Hippocampal formation (tissue), 2 donors: Measurements from ENCODE around the gene GPX4.
A peak's percentile ranks its signal among the peaks of the same experiment; 100 is the strongest.

ENCODE experiments used
- DNase-seq, 2 donors: peaks; one replicate each; lab custom pipeline; 2025; lab: John Stamatoyannopoulos, UW

The GPX4 gene

DNA sequence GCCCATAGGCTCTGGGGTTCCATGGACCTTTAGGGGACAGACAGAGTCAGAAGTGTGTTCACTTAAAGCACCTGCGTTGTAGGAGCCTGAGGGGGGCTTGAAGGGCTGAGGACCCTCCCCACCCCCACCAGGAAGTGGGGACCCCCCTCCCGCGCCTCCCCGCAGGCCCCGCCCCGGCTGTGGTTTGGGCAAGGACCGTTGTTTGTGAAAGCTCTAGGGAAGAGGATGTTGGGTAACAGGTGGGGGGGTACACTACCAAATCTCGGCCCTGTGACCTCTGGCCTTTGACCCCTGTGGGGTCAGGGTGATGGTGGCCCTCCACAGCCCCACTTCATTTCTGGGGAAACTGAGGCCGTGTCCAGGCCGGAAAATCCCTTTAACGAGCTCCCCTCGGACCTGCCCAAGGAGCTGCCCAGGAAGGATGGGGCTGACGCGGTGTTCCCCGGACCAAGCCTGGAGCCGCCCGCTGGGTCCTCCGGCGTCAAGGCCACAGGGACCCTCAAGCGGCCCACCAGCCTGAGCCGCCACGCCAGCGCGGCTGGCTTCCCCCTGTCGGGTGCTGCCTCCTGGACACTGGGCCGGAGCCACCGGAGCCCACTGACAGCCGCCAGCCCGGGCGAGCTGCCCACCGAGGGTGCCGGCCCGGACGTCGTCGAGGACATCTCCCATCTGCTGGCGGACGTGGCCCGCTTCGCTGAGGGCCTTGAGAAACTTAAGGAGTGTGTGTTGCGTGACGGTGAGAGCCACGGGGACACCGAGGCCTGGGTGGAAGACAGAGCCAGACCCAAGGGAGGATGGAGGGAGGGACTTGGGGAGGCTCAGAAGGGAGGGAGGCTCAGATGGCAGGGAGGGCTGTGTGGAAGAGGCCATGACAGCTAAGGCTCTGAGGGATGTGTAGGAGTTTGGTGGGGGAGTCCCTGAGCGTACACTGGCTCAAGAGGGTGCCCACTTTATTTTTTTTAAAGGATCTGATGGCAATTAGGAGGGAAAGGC, 35.5 kb upstream of the GPX4 start:
- peak in 1 of 2 donors; percentile 21 for DNase-seq

DNA sequence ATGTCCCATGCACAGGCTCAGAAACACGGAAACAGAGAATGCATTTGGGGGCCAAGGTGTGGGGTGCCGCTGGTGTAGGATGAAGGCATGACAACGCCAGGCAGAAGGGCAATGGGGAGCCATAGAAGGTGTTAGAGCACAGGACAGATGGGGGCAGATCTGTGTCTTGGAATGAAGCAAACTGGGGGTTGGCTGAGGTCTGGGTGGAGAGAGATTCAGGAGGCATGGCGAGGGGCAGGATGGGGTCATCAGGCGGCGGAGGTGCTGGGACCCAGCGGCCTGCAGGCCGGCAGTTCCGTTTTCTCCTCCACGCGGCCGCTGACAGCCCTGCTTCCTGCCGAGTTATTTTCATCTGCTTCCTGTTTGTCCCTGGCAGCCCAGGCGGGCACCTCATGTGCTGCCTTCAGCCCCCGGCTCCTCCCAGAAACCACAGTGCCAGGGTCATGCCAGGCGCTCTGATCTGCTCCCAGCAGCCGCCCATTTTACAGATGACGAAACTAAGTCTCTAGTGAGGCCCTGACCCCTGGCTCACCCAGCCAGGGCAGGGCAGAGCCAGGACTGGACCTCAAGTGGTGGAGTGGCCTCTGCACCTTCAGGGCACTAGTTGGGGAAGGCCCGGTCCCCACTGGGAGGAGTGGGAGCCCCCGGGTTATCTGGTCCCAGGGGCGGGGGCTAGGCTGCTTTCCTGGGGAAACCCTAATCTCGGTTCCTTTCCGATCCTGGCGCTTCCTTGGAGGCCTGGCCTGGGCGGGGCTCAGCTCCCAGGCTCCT, 34.6 kb upstream of the GPX4 start:
- DNase-seq, result peak; percentile 13 to 16

GRCh38 chr19:1070576-1070930, 33.2 kb upstream of the GPX4 start:
- DNase-seq, result no peak

- no peak for DNase-seq
These were observed 32.6 kb upstream of the GPX4 start for GRCh38 chr19:1070931-1071791.

GRCh38 chr19:1072371-1073015, 31.3 kb upstream of the GPX4 start:
- DNase-seq, result no peak

- DNase-seq, result no peak
These were observed 30.5 kb upstream of the GPX4 start for GRCh38 chr19:1073063-1073955.

GRCh38 chr19:1073956-1074517, 29.8 kb upstream of the GPX4 start:
- DNase-seq, result no peak

DNA sequence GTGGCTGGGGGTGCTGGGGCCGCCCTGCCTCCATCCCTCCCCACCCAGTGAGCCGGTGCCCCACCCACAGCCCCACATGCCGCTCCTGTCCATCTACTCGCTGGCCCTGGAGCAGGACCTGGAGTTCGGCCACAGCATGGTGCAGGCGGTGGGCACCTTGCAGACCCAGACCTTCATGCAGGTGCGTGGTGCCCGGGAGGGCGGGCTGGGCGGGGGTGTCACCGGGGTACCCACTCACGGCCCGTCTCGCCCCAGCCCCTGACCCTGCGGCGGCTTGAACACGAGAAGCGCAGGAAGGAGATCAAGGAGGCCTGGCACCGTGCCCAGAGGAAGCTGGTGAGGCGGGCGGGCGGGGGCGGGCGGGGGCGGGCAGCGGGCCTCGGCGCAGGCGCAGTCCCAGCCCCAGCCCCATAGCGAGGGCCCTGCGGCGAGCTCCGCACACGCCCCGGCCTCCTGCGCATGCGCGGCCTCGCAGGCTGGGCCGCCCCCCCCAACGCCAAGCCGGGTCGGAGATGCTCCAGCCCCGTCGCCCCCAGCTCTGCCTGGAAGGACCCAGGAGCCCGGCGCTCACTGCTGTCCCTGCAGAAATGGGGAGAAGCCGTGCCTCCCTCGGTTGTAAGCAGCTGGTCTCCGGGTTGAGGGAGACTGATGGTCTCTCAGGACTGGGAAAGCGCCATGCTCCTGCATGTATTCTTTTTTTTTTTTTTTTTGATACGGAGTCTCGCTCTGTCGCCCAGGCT, 29.1 kb upstream of the GPX4 start:
- peak in 1 of 2 donors; percentile 33 for DNase-seq

DNA sequence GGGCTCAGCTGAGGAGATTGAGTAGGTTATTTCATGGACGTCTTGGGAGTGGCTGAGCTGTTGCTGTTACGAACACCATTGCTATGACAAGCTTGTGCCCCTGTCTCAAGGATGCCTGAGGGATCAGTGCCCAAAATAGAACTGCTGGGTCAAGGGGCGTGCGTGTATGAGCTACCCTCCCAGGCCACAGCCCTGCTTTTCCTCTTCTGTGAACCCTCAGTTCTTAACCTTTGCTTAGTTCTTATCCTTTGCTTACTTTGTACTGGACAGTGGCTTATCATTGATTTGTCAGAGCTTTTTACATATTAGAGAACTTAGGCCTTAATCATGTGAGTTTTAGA, 27.8 kb upstream of the GPX4 start:
- DNase-seq, result no peak

DNA sequence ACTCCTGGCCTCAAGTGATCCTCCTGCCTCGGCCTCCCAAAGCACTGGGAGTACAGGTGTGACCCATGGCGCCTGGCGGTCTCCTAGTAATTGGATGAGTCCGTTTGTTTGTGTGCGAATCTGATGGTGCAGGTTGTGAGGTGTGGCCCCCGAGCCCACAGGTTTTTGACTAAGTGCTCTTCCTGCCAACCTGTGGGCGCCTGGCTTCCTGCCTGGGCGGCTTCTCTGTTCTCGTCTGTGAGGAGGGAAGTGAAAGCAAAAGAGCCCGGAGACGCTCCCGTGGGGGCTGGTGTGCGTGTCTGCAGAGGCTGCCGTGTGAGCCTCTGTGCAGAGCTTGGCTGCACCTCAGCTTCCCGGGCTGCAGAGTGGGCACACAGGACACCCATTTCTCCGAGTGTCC, 26.8 kb upstream of the GPX4 start:
- DNase-seq, result peak; percentile 2 to 18

- DNase-seq, result no peak
These were observed 24.2 kb upstream of the GPX4 start for GRCh38 chr19:1079566-1080111.

DNA sequence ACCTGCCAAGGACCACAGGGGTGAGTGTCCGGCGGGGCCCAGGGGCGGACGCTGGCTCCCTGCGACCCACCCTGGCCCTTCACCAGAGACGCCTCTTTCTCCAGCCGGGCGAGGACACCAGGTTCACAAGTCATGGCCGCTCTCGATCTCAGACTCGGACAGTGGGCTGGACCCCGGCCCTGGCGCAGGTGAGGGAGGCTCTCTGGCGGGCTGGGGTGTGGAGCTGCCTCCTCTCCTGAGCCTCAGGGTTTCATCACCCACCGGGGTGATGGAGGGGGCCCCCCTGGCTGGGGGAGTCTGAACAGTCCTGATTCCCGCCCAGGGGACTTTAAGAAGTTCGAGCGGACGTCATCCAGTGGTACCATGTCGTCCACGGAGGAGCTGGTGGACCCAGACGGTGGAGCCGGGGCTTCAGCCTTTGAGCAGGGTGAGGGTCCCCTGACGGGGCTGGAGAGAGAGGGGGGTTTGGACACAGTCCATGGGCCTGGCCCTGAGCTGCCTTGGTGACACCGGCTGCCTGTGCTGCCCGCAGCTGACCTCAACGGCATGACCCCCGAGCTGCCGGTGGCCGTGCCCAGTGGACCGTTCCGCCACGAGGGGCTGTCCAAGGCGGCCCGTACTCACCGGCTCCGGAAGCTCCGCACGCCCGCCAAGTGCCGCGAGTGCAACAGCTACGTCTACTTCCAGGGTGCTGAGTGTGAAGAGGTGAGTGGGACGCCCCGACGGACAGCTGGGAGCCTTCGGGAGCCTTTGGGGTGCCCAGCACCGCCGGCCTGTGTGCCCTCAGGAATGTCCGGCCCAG, 23.2 kb upstream of the GPX4 start:
- DNase-seq, result no peak

GRCh38 chr19:1081301-1082164, 22.3 kb upstream of the GPX4 start:
- no peak for DNase-seq

GRCh38 chr19:1082165-1082927, 21.4 kb upstream of the GPX4 start:
- no peak for DNase-seq

- DNase-seq, result no peak
These were observed 20.6 kb upstream of the GPX4 start for GRCh38 chr19:1082928-1083816.
